Omental fat pad (tissue), 4 donors: ENCODE measurements around the gene MOB3A. TPM values are rescaled to one million over a fixed set of nuclear protein-coding genes. Genes with fewer than 3 reads are reported as not detected.

ENCODE experiments used
- ATAC-seq: fragments of 150-250 bp; one replicate; pipeline ENCODE4 v1.9.1; 2016; ENCODE audit warnings: mild to moderate bottlenecking, moderate library complexity; ENCODE audit not compliant: low FRiP score
- DNase-seq: peaks from one replicate; pipeline ENCODE4 v3.0.0-alpha.2; 2019; ENCODE audit warnings: low spot score
- CTCF ChIP-seq, 3 donors: fragments of 450-650 bp; IDR thresholded peaks; one replicate each; pipeline ENCODE4 v1.5.1; 2016 to 2017; ENCODE audit warnings: antibody characterized with exemption in 3 of 3, mild to moderate bottlenecking in 3 of 3, moderate library complexity in 2 of 3
- total RNA-seq, 4 donors: library from RNA; depleted of rRNA; stranded (reverse); fragments of >200 nt; gene quantifications; one replicate each; pipeline ENCODE4 v1.1.0, GENCODE V29; 2016

MOB3A gene
- total RNA-seq, 4 donors from 2014 or later: 29.7 to 51.7 (median 44.8) TPM

- no peak for TF ChIP-seq CTCF (IDR thresholded peaks at IDR 0.05)
- ATAC-seq: no peak
- no peak for DNase-seq
These were observed 39.9 kb downstream of the MOB3A start for GRCh38 chr19:2055931-2056836.

GRCh38 chr19:2054763-2055162, 41.4 kb downstream of the MOB3A start:
- DNase-seq (no peak), ATAC-seq (no peak)
- no peak for TF ChIP-seq CTCF (IDR thresholded peaks at IDR 0.05)

- no peak for ATAC-seq
- TF ChIP-seq CTCF (IDR thresholded peaks at IDR 0.05): no peak
- no peak for DNase-seq
These were observed 42.3 kb downstream of the MOB3A start for GRCh38 chr19:2053601-2054389.

- TF ChIP-seq CTCF (IDR thresholded peaks at IDR 0.05): no peak
- DNase-seq: no peak
- ATAC-seq: no peak
These were observed 44.1 kb downstream of the MOB3A start for GRCh38 chr19:2051773-2052704.

- no peak for TF ChIP-seq CTCF (IDR thresholded peaks at IDR 0.05)
- DNase-seq (peak; percentile 77), ATAC-seq (peak; percentile 72)
These were observed 44.9 kb downstream of the MOB3A start, which contains the start of gene MKNK2 for GRCh38 chr19:2050991-2051772. Gene MKNK2 (minus strand): TSS chr19:2051244. CDS start chr19:2050851, 393 bp downstream.
